ENCODE data around the gene PHLPP1.
"Not testable (repeated sequence)": the region's sequence is repeated elsewhere in the genome, so short reads cannot be mapped to it uniquely, and the experiment has no call there.

PHLPP1 gene

GRCh38 chr18:62894681-62895390 lies 179.5 kb downstream of the PHLPP1 start:
- no peak for DNase-seq (ENCODE audit: low read depth in 3 of 3)

- no peak for DNase-seq (ENCODE audit: low read depth in 3 of 3)
Observed at GRCh38 chr18:62897153-62897552, 181.8 kb downstream of the PHLPP1 start.

- peak in 1 of 3 donors; percentile 3 for DNase-seq (ENCODE audit: low read depth in 3 of 3)
Observed at GRCh38 chr18:62898359-62898758, 183.0 kb downstream of the PHLPP1 start.

GRCh38 chr18:62899534-62899933 lies 184.2 kb downstream of the PHLPP1 start:
- no peak for DNase-seq (ENCODE audit: low read depth in 3 of 3)

GRCh38 chr18:62900132-62900883 lies 185.0 kb downstream of the PHLPP1 start:
- no peak for DNase-seq (ENCODE audit: low read depth in 3 of 3)

- DNase-seq (ENCODE audit: low read depth in 3 of 3), result no peak
Observed at GRCh38 chr18:62902776-62903175, 187.4 kb downstream of the PHLPP1 start.

- DNase-seq (ENCODE audit: low read depth in 3 of 3), result no peak
Observed at GRCh38 chr18:62904396-62905285, 189.3 kb downstream of the PHLPP1 start.

GRCh38 chr18:62912885-62913284 lies 197.5 kb downstream of the PHLPP1 start:
- no peak for DNase-seq (ENCODE audit: low read depth in 3 of 3)

- not testable (repeated sequence) for DNase-seq (ENCODE audit: low read depth in 3 of 3)
Observed at GRCh38 chr18:62913824-62914223, 198.5 kb downstream of the PHLPP1 start.

- no peak for DNase-seq (ENCODE audit: low read depth in 3 of 3)
Observed at GRCh38 chr18:62914871-62915392, 199.6 kb downstream of the PHLPP1 start.

GRCh38 chr18:62918361-62918760 lies 203.0 kb downstream of the PHLPP1 start:
- DNase-seq (ENCODE audit: low read depth in 3 of 3), result no peak

GRCh38 chr18:62919109-62919838 lies 203.9 kb downstream of the PHLPP1 start:
- no peak for DNase-seq (ENCODE audit: low read depth in 3 of 3)

GRCh38 chr18:62925031-62925688 lies 209.8 kb downstream of the PHLPP1 start:
- no peak for DNase-seq (ENCODE audit: low read depth in 3 of 3)

- no peak for DNase-seq (ENCODE audit: low read depth in 3 of 3)
Observed at GRCh38 chr18:62928326-62928725, 213.0 kb downstream of the PHLPP1 start.

- DNase-seq (ENCODE audit: low read depth in 3 of 3), result no peak
Observed at GRCh38 chr18:62933261-62933887, 218.0 kb downstream of the PHLPP1 start.

- no peak for DNase-seq (ENCODE audit: low read depth in 3 of 3)
Observed at GRCh38 chr18:62935994-62936393, 220.7 kb downstream of the PHLPP1 start.

- no peak for DNase-seq (ENCODE audit: low read depth in 3 of 3)
Observed at GRCh38 chr18:62937065-62937464, 221.7 kb downstream of the PHLPP1 start.

- DNase-seq (ENCODE audit: low read depth in 3 of 3), result no peak
Observed at GRCh38 chr18:62938006-62938405, 222.7 kb downstream of the PHLPP1 start.

- no peak for DNase-seq (ENCODE audit: low read depth in 3 of 3)
Observed at GRCh38 chr18:62938487-62938886, 223.1 kb downstream of the PHLPP1 start.

GRCh38 chr18:62939433-62939832 lies 224.1 kb downstream of the PHLPP1 start:
- no peak for DNase-seq (ENCODE audit: low read depth in 3 of 3)

Data from stimulated activated CD4-positive, alpha-beta T cell treated with anti-CD3 and anti-CD28 coated beads, TNF-alpha, amount 100 ng/mL, for 48 hours (primary cell).